Nephron progenitor cell (in vitro differentiated cells): ENCODE data around the gene NFATC4.

ENCODE experiments used
- DNase-seq: peaks from one replicate; pipeline ENCODE4 v3.0.0; 2021
- H3K27ac Mint-ChIP-seq: 2 replicates; pipeline ENCODE4 v1.8.0; 2021; ENCODE audit warnings: mild to moderate bottlenecking, moderate library complexity, mixed read lengths
- H3K27me3 Mint-ChIP-seq: 2 replicates; pipeline ENCODE4 v1.8.0; 2021; ENCODE audit warnings: mild to moderate bottlenecking, low read depth, mixed read lengths; ENCODE audit not compliant: poor library complexity
- H3K36me3 Mint-ChIP-seq: 2 replicates; pipeline ENCODE4 v1.8.0; 2021; ENCODE audit warnings: low read depth, mixed read lengths
- H3K4me1 Mint-ChIP-seq: 2 replicates; pipeline ENCODE4 v1.8.0; 2021; ENCODE audit warnings: mixed read lengths
- H3K4me3 Mint-ChIP-seq: 2 replicates; pipeline ENCODE4 v1.8.0; 2021; ENCODE audit warnings: mild to moderate bottlenecking, moderate library complexity, mixed read lengths
- H3K9me3 Mint-ChIP-seq: 2 replicates; pipeline ENCODE4 v1.8.0; 2021; ENCODE audit warnings: mild to moderate bottlenecking, moderate library complexity, mixed read lengths
- CTCF ChIP-seq: fragments of 200-600 bp; sonication (generic); IDR thresholded peaks from 2 replicates; pipeline ENCODE4 v1.5.0; 2021; ENCODE audit warnings: antibody characterized with exemption

Gene NFATC4

GRCh38 chr14:24366721-24367513 is 1.1 kb upstream of the NFATC4 start:
- no peak for TF ChIP-seq CTCF
- Mint-ChIP-seq H3K36me3 (peaks cover 5% of the 10 kb centered on the region), H3K9me3 (no peaks in the 10 kb centered on the region), H3K27ac (peak overlapping the region; percentile 96), H3K4me1 (peaks cover 39% of the 10 kb centered on the region), H3K4me3 (peak overlapping the region; percentile 89), H3K27me3 (peaks cover 19% of the 10 kb centered on the region)
- DNase-seq: peak; percentile 89

GRCh38 chr14:24368212-24368561 is 203 bp downstream of the NFATC4 start:
- Mint-ChIP-seq H3K36me3 (peaks cover 18% of the 10 kb centered on the region), H3K27ac (peak overlapping the region; percentile 96), H3K27me3 (peaks cover 8% of the 10 kb centered on the region), H3K4me1 (peaks cover 52% of the 10 kb centered on the region), H3K4me3 (peak overlapping the region; percentile 89), H3K9me3 (no peaks in the 10 kb centered on the region)
- TF ChIP-seq CTCF: no peak
- DNase-seq: peak; percentile 61

- TF ChIP-seq CTCF: no peak
- DNase-seq: peak; percentile 79
- Mint-ChIP-seq H3K27ac (peak overlapping the region; percentile 54), H3K36me3 (peaks cover 23% of the 10 kb centered on the region), H3K27me3 (peaks cover 5% of the 10 kb centered on the region), H3K4me3 (peak overlapping the region; percentile 89), H3K9me3 (no peaks in the 10 kb centered on the region), H3K4me1 (peaks cover 54% of the 10 kb centered on the region)
These were observed 723 bp downstream of the NFATC4 start for GRCh38 chr14:24368562-24369252.

GRCh38 chr14:24369463-24369862 is 1.5 kb downstream of the NFATC4 start:
- H3K36me3 Mint-ChIP-seq: peaks cover 31% of the 10 kb centered on the region
- peaks cover 5% of the 10 kb centered on the region for H3K27me3 Mint-ChIP-seq
- peak overlapping the region; percentile 83 for H3K4me3 Mint-ChIP-seq
- H3K27ac Mint-ChIP-seq: peak overlapping the region; percentile 54
- no peaks in the 10 kb centered on the region for H3K9me3 Mint-ChIP-seq
- TF ChIP-seq CTCF: no peak
- no peak for DNase-seq
- H3K4me1 Mint-ChIP-seq: peaks cover 62% of the 10 kb centered on the region

GRCh38 chr14:24369907-24370687 is 2.1 kb downstream of the NFATC4 start:
- H3K4me3 Mint-ChIP-seq: no peak overlapping the region
- no peak for DNase-seq
- H3K36me3 Mint-ChIP-seq: peaks cover 37% of the 10 kb centered on the region
- no peak for TF ChIP-seq CTCF
- H3K27me3 Mint-ChIP-seq: peaks cover 5% of the 10 kb centered on the region
- H3K4me1 Mint-ChIP-seq: peaks cover 67% of the 10 kb centered on the region
- no peaks in the 10 kb centered on the region for H3K9me3 Mint-ChIP-seq
- no peak overlapping the region for H3K27ac Mint-ChIP-seq
